A673 (cell line): Measurements from ENCODE around the gene FZD10. TPM values are rescaled to one million over a fixed set of nuclear protein-coding genes. Genes with fewer than 3 reads are reported as not detected.

Experiments
- BruUV-seq: library from RNA; stranded (reverse); fragments of 400-500 nt; replicated peaks from 2 replicates; lab custom pipeline; 2021; lab: Mats Ljungman, UMichigan
- CTCF ChIA-PET: fragments of 300-600 bp; sonication (Branson Sonifier 250); formaldehyde crosslinking; loops from one replicate; lab custom pipeline; 2022; ENCODE audit warnings: antibody characterized with exemption; lab: Charles Lee
- POLR2A ChIA-PET: fragments of 300-600 bp; sonication (Branson Sonifier 250); formaldehyde crosslinking; loops from one replicate; lab custom pipeline; 2022; ENCODE audit warnings: antibody characterized with exemption; ENCODE audit not compliant: low non-redundant PET; lab: Charles Lee
- DNase-seq: peaks from one replicate; pipeline ENCODE4 v3.0.0-alpha.2; 2015; ENCODE audit warnings: low spot score
- H3K27ac ChIP-seq: fragments of 200-600 bp; sonication (generic); 2 replicates; pipeline ENCODE4 v1.5.1; 2016; ENCODE audit warnings: mixed run types, low read depth, mild to moderate bottlenecking, mixed read lengths, antibody characterized with exemption, low read length; ENCODE audit not compliant: poor library complexity, severe bottlenecking
- H3K27me3 ChIP-seq: fragments of 200-600 bp; sonication (generic); replicated peaks from 2 replicates; pipeline ENCODE4 v1.6.1; 2017; ENCODE audit warnings: mixed run types, low read depth, mild to moderate bottlenecking, mixed read lengths, antibody characterized with exemption, low read length; ENCODE audit not compliant: insufficient read depth, poor library complexity
- H3K36me3 ChIP-seq: fragments of 200-600 bp; sonication (generic); 2 replicates; pipeline ENCODE4 v1.6.1; 2016; ENCODE audit warnings: mixed run types, mild to moderate bottlenecking, mixed read lengths, antibody characterized with exemption, low read length; ENCODE audit not compliant: insufficient read depth, poor library complexity, severe bottlenecking
- H3K4me1 ChIP-seq: fragments of 200-600 bp; sonication (generic); 2 replicates; pipeline ENCODE4 v1.6.1; 2017; ENCODE audit warnings: mixed run types, mild to moderate bottlenecking, mixed read lengths, antibody characterized with exemption, low read length; ENCODE audit not compliant: insufficient read depth, poor library complexity, severe bottlenecking
- H3K4me3 ChIP-seq: fragments of 200-600 bp; sonication (generic); 2 replicates; pipeline ENCODE4 v1.5.1; 2016; ENCODE audit warnings: low read depth, mixed run types, mild to moderate bottlenecking, mixed read lengths, low read length; ENCODE audit not compliant: poor library complexity, severe bottlenecking
- H3K9me3 ChIP-seq: fragments of 200-600 bp; sonication (generic); 2 replicates; pipeline ENCODE4 v1.6.1; 2016; ENCODE audit warnings: mixed run types, low read depth, mild to moderate bottlenecking, mixed read lengths, antibody characterized with exemption, low read length; ENCODE audit not compliant: poor library complexity, severe bottlenecking
- CTCF ChIP-seq: fragments of 300-800, 200-600 bp; sonication (generic); conservative IDR thresholded peaks from 2 replicates; pipeline ENCODE4 v1.5.1; 2017; ENCODE audit warnings: low read depth, mild to moderate bottlenecking, antibody characterized with exemption, low read length, moderate library complexity, mixed read lengths
- EZH2 ChIP-seq: fragments of 200-600 bp; sonication (generic); IDR thresholded peaks from 2 replicates; pipeline ENCODE4 v1.6.1; 2017; ENCODE audit warnings: borderline replicate concordance, low read depth, mild to moderate bottlenecking, mixed read lengths, antibody characterized with exemption, low read length; ENCODE audit not compliant: poor library complexity, severe bottlenecking
- intact Hi-C: fragments of 100-400 bp; cut with micrococcal nuclease; formaldehyde crosslinking; loops from one replicate; pipeline ENCODE4 v1.10.0; 2022; ENCODE audit not compliant: unreplicated experiment
- total RNA-seq: library from RNA; stranded (reverse); gene quantifications from 2 replicates; pipeline ENCODE4 v1.2.3, GENCODE V29; 2021

FZD10 gene
- total RNA-seq, 1 experiment from 2014 or later = not detected

DNA sequence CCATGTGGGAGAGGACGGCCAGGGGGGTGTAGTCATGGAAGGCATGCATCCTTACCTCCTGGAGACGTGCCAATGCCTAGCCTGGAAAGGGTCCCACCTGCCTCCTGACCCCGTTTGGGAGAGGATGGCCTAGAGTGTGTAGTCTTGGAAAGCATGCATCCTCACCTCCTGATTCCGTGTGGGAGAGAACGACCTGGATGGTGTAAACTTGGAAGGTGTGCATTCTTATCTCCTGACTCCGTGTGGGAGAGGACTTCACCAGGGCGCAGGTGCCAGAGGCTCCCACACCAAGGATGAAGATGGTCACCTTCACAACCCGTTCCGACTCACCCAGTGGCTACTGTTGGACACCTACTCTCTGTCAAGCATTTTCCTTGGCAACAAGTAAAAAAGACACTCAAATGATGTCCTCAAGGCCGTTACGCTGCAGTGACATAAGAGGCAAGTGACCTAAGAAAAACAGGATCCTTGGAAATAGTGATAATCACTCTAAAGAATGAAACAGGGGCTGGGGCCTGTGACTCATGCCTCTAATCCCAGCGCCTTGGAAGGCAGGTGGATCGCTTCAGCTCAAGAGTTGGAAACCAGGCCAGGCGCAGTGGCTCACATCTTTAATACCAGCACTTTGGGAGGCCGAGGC lies 37.5 kb upstream of the FZD10 start:
- BruUV-seq = no TSS peak
- no peaks in the 10 kb centered on the region for H3K9me3 ChIP-seq
- H3K4me1 ChIP-seq = no peaks in the 10 kb centered on the region
- H3K4me3 ChIP-seq = no peak overlapping the region
- TF ChIP-seq EZH2 = no peak
- no peak for TF ChIP-seq CTCF
- H3K27me3 ChIP-seq = no peaks in the 10 kb centered on the region
- ChIA-PET CTCF (no interaction called here), POLR2A (no interaction called here)
- DNase-seq = no peak
- no peaks in the 10 kb centered on the region for H3K36me3 ChIP-seq
- intact Hi-C loops = no loop called here
- no peak overlapping the region for H3K27ac ChIP-seq

DNA sequence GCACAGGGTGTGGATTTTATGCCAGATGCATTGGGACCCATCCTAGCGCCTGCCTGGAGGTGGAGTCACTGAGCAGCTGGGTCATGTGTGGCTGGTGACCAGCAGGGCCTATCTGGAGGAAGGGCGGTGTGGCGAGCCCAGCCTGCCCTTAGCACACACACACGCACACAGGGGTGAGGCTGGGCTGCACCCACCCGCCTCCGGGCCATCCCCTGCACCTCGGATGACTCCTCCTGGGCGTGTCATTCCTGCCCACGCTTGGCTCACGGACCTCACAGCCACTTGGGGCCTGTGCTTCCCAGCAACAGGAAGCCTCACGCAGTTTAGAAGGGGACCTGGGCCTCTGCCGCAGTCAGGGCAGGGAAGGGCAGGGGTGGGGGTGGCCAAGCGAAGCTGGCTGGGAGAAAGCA lies 36.2 kb upstream of the FZD10 start:
- BruUV-seq = no TSS peak
- POLR2A ChIA-PET = no interaction called here

GRCh38 chr12:130127532-130127911 lies 34.7 kb upstream of the FZD10 start:
- H3K36me3 ChIP-seq = no peaks in the 10 kb centered on the region
- no peaks in the 10 kb centered on the region for H3K4me1 ChIP-seq
- no TSS peak for BruUV-seq
- no peak for DNase-seq
- CTCF ChIA-PET = no interaction called here
- TF ChIP-seq EZH2 (no peak), CTCF (no peak)
- H3K9me3 ChIP-seq = no peaks in the 10 kb centered on the region
- H3K27ac ChIP-seq = no peak overlapping the region
- intact Hi-C loops = no loop called here
- POLR2A ChIA-PET = no interaction called here
- H3K4me3 ChIP-seq = no peak overlapping the region
- H3K27me3 ChIP-seq = peaks cover 6% of the 10 kb centered on the region

More for the DNA sequence above, 36.2 kb upstream of the FZD10 start:
- CTCF ChIA-PET = no interaction called here
- no peaks in the 10 kb centered on the region for H3K36me3 ChIP-seq
- H3K9me3 ChIP-seq = no peaks in the 10 kb centered on the region
- no peaks in the 10 kb centered on the region for H3K27me3 ChIP-seq
- H3K4me3 ChIP-seq = no peak overlapping the region
- no peaks in the 10 kb centered on the region for H3K4me1 ChIP-seq
- no peak overlapping the region for H3K27ac ChIP-seq
- TF ChIP-seq CTCF = no peak
- TF ChIP-seq EZH2 = no peak
- DNase-seq = no peak
- intact Hi-C loops = no loop called here
